Measurements from ENCODE around the gene RHO.
"Not testable (repeated sequence)": the region's sequence is repeated elsewhere in the genome, so short reads cannot be mapped to it uniquely, and the experiment has no call there.

The RHO gene

GRCh38 chr3:129522953-129523352 lies 5.5 kb upstream of the RHO start:
- no peak for DNase-seq

GRCh38 chr3:129524081-129524480 lies 4.4 kb upstream of the RHO start:
- no peak for DNase-seq

GRCh38 chr3:129525341-129525968 lies 3.0 kb upstream of the RHO start:
- DNase-seq = no peak

- no peak for DNase-seq
Observed at GRCh38 chr3:129526121-129526900, 2.1 kb upstream of the RHO start.

GRCh38 chr3:129527262-129527661 lies 1.2 kb upstream of the RHO start:
- no peak for DNase-seq

- no peak for DNase-seq
Observed at GRCh38 chr3:129529436-129530210, 1.2 kb downstream of the RHO start.

- DNase-seq = no peak
Observed at GRCh38 chr3:129530251-129530791, 1.9 kb downstream of the RHO start.

GRCh38 chr3:129530821-129531220 lies 2.4 kb downstream of the RHO start:
- DNase-seq = no peak

- no peak for DNase-seq
Observed at GRCh38 chr3:129531699-129532098, 3.3 kb downstream of the RHO start.

GRCh38 chr3:129532261-129532660 lies 3.8 kb downstream of the RHO start:
- DNase-seq = no peak

GRCh38 chr3:129533406-129533805 lies 5.0 kb downstream of the RHO start:
- no peak for DNase-seq

GRCh38 chr3:129534428-129535027 lies 6.1 kb downstream of the RHO start:
- no peak for DNase-seq

GRCh38 chr3:129535075-129535474 lies 6.6 kb downstream of the RHO start:
- DNase-seq = no peak

GRCh38 chr3:129536374-129536667 lies 7.9 kb downstream of the RHO start:
- no peak for DNase-seq

- DNase-seq = no peak
Observed at GRCh38 chr3:129536804-129537203, 8.4 kb downstream of the RHO start.

GRCh38 chr3:129539206-129539605 lies 10.8 kb downstream of the RHO start:
- no peak for DNase-seq

- DNase-seq = no peak
Observed at GRCh38 chr3:129540776-129541516, 12.5 kb downstream of the RHO start.

GRCh38 chr3:129542747-129543146 lies 14.3 kb downstream of the RHO start:
- DNase-seq = no peak

- DNase-seq = no peak
Observed at GRCh38 chr3:129543156-129543790, 14.8 kb downstream of the RHO start, which contains the start of gene H1-8. H1-8 (plus strand) TSS chr3:129543175; CDS start chr3:129543219, 44 bp downstream.

GRCh38 chr3:129543999-129544398 lies 15.6 kb downstream of the RHO start:
- DNase-seq = no peak

GRCh38 chr3:129545951-129546350 lies 17.5 kb downstream of the RHO start:
- not testable (repeated sequence) for DNase-seq

GRCh38 chr3:129547241-129547640 lies 18.8 kb downstream of the RHO start:
- DNase-seq = no peak

Measured in NCI-H187 treated with DMSO at 0.1 percent for 48 hours (cell line).